CD4-positive, alpha-beta T cell treated with Interleukin-12 subunit alpha and Interleukin-12 subunit beta, for 1 hour (primary cell): ENCODE results near the gene PTPRN2.
"Not testable (repeated sequence)": the region's sequence is repeated elsewhere in the genome, so short reads cannot be mapped to it uniquely, and the experiment has no call there.

Source experiments
- DNase-seq: peaks from one replicate; pipeline ENCODE4 v3.0.0-alpha.2; 2020

The PTPRN2 gene

DNA sequence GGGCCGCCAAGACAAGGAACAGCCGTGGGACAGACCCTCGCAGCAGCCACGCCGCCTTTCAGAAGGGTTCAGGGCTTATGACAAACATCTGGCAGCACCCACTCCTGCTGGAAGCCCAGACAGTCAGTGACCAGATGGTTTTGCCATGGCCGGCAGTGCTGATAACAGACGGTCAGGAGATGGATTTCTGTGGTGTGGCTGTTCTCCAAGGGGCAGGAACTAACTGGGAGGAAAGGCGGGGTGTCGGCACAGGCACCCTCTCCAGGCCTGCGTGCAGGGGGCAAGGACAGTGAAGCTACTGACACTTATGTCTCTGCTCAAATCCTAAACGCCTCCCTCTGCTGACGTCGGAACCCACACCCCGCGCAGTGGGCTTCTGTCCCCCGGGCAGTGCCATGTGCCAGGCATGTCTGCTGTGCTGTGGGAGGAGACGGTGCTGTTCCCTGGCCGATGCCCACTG is 834.8 kb downstream of the PTPRN2 start:
- no peak for DNase-seq

DNA sequence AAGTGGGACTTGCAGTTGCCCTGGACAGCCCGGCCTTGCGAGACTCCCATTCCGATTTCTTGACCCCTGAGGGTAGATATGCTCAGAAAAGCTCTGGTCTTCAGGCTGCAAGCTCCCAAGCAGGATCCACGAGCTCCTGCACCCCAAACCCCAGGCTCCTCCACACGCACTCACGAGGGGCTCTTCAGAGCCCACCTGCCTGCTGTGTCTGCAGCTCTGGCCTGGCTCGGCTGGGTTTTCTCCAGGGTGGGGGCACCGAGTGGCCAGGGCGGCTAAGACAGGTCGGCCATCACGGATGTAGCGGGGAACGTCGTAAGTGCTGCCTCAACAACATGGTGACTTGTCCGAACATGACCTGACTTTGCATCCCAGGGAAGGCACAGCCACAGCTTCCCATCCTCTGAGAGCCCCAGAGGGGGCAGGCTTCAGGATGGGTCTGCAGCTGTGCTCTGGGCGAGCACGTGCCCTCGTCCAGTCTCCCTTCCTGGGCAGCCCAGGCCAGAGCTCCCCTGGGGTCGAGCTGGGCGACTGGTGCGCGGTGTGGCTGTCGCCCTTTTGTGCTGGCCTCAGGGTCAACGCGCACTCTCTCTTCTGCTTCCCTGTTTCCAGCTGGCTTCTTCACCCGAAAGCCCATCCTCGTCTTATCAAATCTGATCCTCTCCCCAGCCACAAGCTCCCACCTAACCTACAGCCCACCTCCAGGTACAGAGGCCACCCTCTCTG is 835.5 kb downstream of the PTPRN2 start:
- DNase-seq = no peak

DNA sequence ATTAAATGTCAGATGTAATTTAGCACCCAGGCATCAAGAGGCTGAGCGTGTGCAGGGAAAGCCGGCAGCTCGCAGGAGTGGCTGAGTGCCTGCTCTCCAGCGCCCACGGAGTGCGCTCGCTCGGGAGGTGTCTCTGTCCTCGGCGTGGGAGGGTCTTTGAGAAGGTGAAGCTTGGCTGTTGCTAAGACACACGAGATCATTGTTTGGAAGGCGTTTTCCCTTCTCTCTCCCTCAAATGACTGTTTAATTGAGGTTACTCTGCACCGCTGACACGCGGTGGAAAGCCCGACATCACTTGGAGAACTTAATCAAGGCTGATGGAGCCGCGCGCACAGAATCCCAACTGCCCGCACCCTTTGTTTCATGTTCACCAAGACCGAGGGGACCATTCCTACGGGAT is 836.2 kb downstream of the PTPRN2 start:
- DNase-seq = no peak

DNA sequence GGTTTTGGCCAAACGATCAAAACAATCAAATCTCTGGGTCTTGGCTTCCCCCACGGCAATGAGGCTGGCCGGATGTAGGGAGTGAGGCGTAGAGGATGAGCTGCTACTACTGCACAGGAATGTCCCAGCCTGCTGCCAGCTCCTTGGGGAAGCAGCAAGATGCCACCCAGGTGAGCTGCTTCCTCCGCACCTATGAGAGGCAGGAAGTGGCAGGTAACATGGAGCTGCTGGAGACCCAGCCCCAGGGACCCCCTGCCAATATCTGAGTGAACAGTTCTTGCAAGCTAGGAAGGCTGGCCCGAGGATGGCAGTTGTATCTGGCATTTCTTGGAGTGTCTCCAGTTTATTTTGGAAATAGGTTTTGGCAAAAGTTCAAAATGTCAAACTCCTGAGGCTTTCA is 837.3 kb downstream of the PTPRN2 start:
- no peak for DNase-seq

DNA sequence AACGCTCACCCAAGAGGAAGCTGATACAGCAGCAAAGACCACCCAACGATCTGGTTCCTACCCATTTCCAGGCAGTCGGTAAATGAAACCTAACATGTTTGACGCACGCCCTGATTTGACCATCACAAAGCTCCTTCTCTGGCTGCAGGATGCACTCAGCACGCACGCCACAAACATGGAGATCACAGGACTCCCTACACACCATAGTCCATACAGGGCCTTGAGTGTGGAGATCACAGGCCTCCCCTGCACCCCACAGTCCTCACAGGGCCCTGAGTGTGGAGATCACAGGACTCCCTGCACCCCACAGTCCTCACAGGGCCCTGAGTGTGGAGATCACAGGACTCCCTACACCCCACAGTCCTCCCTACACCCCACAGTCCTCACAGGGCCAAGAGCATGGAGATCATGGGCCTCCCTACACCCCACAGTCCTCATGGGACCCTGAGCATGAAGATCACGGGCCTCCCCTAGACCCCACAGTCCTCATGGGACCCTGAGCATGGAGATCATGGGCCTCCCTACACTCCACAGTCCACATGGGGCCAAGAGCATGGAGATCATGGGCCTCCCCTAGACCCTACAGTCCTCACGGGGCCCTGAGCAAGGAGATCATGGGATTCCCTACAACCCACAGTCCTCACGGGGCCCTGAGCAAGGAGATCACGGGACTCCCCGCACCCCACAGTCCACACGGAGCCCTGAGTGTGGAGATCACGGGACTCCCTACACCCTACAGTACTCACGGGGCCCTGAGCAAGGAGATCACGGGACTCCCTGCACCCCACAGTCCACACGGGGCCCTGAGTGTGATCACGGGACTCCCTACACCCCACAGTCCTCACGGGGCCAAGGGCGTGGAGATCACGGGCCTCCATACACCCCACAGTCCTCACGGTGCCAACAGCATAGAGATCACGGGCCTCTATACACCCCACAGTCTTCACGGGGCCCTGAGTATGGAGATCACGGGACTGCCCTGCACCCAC is 841.6 kb downstream of the PTPRN2 start:
- DNase-seq = no peak

DNA sequence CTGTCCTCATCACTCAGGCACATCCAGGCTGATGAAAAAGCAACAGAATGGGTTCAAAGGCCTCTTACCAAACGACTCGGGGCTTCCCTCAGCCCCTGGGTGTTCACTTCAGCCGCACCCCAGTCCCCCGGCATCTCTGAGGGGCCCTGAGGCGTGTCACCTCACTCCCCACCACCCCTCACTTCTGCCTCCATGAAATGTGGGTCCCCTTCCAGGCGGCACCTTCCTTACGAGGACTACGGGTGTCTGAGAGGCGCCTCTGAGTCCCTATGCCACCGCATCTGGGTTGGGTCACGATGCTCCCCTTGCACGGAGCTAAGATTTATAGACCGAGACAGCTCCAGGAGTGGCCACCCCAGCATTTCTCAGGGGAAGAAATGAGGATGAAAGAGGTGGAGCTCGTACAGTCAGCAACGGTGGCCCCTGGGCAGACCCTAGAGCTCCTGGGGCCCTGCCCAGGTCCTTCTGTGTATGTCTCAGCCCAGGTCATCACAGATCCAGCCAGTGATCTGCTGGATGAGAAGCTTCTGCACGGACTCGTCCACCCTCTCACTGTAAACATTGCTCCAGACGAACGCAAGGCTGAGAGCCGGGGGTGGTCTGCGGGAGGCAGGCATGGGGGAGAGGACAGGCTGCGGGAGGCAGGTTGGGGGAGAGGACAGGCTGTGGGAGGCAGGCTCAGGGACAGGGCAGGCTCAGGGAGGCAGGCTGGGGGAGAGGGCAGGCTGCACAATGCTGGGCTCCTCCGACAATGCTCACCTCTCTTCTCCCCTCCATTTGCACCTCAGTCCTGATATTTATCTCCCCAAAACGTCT is 842.6 kb downstream of the PTPRN2 start:
- no peak for DNase-seq

DNA sequence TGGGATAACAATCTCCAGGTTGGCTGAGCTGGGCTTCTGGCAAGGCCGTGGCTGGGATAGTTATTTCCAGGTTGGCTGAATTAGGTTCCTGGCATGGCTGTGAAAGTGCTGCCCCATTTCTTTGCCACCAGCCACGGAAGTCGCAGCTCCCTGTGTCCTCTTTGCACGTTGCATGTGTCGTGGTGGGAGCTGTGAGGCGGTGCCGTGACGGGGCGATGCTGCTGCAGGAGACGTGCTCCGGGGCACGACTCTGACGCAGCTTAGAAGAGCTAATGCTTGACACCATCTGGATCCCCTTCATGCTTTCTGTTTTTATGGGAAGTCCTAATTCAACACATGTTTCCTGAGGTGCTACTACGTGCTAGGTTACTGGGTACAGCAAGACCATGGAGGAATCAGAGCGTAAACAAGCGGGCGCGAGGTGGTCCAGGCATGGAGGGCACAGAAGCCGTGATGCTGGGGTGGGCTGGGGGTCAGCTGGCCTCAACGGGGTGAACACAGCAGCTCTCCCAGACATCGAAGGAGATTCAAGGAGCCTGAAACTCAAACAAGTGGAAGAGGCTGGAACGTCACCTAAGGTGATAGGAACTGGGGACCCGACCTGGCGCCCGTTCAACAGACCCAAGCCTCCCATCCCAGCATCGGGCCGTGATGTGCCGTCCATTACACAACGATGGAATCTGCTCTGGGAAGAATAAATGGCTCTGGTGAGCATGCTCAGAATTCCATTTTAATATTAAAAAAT is 843.7 kb downstream of the PTPRN2 start:
- no peak for DNase-seq

DNA sequence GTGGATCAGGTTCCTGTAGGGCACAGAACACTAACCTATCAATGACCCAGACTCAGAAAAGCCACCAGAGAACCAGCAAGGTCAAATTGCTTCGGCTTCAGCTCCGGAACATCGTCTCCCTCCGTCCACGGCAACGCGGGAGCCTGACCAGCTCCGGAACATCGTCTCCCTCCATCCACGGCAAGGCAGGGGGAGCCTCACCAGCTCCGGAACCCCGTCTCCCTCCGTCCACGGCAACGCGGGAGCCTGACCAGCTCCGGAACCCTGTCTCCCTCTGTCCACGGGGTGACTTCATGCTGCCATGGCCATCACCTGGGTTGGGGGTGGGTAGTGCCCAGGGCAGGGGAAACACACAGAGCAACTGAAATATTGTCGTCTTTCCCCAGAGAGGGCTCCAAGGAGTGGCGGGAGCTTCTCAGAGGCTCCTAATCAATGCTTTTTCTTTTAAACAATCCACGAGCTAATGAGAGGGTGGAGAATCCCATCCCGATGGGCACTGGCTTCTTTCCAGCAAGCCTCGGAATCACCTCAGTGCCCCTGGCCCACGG is 847.3 kb downstream of the PTPRN2 start:
- DNase-seq = no peak

DNA sequence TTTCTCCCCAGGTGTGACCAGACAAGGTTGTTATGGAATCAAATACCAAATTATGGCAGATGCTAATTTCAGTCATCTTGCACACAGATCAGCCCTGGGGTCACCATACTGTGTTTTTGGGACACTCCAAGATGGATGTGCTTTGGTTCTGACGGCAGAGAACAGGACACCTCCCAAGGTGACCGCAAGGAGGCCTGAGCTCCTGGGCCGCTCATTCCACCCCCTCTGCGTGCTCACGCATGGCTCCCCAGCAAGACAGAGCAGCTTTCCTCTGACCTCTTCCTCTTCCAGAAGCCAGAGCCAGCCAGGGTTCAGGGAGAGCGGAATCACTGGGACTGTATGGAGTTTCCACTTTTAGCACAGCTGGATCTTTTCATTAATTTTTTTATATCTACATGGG is 848.0 kb downstream of the PTPRN2 start:
- DNase-seq = no peak

DNA sequence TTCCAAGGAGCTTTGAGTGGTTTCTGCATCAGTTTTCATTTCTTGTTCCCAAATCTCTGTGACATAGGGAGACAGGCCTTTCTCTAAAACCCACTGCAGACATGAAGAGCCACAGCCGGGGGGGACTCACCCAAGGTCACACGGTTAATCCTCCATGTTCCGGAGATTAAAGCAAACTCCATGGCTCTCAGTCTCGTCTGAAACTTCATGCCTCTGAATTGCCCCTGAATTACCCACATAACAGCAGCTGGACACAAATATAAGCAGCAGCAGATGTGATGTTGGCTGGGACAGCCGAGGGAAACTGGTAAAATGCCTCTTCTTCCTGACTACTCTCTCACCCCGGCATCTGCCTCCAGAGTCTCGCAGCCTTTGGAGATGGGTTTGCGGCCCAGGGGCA is 848.6 kb downstream of the PTPRN2 start:
- DNase-seq = no peak

DNA sequence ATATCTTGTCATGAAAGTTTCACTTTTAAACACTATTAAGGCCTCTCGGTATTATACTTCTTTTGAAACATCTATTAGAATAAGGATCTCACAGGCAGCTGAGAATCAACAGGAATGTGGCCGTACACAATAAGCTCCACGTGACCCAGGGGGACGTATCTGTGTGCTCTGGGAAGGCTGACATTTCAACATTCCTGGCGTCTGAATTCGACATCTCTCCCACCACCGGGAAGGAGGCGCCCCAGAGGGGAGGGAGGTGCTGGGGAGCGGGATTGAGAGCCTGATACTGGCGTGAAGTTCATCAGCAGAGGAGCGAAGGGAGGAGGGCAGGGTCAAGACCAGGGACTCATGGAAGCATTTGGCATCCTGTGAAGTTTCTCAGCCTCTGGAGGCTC is 849.6 kb downstream of the PTPRN2 start:
- no peak for DNase-seq

DNA sequence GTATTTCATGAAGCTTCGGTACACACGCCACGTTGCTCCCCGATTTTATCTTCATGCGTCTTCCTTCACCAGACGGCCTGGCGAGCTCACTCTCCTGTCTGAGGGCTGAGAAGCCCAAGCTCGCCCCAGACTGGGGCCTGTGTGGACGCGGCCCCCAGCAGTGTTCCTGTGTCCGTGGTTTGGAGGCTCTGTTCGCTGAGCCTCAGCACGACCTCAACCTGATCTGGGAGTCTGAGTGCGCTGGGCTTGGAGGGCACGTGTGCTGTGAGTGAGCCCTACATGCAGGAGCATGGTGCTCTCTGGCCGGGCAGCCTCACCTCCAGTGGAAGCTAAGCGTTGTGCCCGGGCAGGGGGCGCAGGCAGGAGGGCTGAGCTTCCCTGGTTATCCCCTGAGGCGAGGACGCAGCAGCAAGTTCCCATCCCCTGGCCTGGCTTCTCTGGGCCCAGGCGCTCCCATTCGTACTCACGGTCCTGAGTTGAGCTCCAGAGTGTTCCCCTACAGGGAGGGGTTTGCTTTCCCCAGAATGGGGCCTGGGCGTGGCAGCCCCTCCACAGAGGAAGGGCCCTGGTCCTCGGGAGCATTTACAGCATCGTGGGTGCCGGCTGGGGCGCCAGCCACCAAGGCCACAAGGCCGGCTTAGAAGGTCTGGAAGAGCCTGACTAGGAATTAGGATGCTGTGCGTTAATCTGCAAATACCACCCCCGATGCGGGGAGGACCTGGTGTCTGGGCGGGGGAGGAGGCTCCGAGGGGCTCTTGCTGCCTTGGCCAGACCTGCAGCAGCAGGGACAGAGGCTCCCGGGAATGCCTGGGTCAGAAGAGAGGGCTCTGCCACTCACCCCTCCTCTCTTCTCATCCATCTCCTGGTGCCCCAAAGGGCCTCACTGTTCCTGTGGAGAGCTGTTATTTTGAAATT is 850.2 kb downstream of the PTPRN2 start:
- no peak for DNase-seq

DNA sequence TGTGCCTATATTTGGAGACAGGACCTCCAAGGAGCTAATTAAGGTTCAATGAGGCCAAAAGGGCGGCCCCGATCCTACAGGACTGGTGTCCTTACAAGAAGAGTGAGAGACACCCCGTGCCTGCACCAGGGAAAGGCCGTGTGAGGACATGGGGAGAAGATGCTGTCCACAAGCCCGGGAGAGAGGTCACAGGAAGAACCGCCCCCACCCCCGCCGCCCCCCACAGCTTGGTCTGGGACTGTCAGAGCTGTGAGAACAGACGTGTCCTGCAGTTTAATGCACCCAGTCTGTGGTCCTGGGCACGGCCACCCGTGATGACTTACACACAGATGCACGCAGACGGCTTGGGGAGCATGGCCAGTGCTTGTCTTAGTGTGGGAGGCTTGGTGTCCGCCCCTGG is 851.3 kb downstream of the PTPRN2 start:
- no peak for DNase-seq

DNA sequence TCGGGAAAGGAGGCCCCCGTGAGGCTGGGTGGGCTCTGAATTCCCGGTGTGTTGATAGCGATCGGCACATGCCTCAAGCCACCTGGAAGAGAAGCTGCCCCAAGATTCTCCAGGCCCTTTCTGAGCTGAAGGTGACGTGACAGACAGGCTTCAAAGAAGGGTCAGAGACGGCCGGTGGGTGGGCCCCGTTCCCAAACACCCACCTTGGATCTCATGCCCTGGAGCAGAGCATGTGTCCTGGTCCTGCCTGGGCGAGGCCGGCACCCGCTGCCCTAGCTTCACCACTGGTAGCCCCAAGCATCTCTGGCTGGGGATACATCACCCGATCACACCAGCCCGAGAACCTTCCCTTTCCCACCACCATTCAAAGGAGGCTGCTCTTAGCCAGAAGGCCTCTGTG is 851.8 kb downstream of the PTPRN2 start:
- no peak for DNase-seq

DNA sequence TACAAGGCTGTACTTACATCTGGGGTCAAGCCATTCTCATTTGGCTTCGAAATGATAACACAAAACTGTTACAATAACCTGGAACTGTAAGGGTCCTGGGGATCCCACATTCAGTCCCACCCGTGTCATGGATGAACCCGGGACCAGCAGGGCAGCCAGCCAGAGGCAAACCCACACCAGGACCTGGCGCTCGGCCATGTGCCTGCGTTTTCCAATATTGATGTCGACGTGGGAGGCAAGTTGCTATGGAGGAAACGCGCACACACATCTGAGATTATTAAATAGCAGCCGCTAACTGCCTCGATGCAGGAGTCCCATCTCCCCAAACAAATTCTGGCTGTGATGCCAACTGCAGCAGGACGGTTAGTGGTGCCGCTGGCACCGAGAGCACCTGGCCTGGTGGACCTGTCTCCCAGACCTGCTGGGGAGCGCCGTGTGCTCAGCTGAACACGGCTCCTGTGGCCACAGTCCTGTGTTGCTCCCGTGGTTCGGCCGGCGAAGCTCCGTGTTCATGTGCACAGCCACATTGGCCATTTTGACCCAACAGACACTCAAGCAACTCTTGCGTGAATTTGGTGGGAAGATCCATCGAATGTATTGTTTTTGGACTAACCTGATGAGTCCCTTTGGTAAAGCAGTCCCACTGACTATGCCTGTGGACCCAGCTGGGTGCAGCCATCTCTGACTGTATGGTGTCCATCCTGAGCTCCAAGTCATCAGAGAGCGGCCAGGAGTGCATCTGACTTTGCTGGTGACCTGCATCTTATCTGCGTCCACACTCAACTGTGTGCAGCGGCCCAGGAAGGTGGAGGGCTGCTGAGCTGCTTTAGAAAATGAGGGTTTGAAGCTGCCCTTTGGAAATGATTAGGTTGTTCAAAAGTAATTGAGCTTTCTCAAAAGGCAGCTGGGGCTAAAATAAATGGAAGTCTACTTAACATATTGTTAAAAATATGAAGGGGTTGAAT is 852.7 kb downstream of the PTPRN2 start:
- no peak for DNase-seq

DNA sequence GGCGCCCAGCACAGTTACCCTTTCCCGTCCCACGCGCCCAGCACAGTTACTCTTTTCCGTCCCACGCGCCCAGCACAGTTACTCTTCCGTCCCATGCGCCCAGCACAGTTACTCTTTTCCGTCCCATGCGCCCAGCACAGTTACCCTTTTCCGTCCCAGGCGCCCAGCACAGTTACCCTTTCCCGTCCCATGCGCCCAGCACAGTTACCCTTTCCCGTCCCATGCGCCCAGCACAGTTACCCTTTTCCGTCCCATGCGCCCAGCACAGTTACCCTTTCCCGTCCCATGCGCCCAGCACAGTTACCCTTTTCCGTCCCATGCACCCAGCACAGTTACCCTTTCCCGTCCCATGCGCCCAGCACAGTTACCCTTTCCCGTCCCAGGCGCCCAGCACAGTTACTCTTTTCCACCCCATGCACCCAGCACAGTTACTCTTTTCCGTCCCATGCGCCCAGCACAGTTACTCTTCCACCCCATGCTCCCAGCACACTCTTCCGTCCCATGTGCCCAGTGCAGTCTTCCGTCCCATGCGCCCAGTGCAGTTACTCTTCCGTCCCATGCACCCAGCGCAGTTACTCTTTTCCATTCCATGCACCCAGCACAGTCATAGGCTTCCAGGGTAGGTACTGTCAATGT is 853.7 kb downstream of the PTPRN2 start:
- DNase-seq = not testable (repeated sequence)

DNA sequence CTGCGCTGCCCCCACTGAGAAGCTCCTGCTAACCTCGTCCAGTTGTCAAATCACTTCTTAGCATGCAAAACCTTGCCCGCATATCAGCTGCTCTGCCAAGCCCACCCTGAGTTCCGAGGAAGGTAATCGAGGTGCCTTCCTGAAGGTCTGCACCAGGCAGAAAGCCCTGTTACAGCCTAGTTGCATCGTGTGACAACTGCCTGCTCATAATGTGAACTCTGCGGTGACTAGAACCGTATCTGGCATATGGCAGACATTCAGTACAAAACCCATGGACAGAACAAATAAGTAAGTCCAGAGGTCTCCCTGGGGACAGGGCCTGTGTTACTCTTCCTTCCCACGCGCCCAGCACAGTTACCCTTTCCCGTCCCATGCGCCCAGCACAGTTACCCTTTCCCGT is 856.5 kb downstream of the PTPRN2 start:
- no peak for DNase-seq

DNA sequence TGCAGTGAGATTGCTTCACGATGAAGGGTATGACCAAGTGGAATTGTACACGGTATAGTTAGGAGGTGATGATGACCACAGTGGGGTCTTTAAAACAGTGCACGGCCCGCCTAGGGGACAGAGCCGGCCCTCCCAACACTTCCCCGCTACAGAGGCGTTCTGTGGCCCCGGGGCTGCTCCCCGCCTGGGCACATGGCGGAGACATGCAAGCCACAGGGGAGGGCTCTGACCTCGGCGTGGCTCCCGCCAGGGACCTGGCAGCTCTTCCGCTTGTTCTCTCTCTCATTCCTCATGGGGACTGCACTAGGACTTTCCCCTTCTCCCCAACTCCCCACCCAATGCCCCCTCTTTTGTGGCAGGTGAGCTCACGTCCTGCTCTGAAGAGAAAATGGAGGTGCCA is 857.0 kb downstream of the PTPRN2 start:
- no peak for DNase-seq

DNA sequence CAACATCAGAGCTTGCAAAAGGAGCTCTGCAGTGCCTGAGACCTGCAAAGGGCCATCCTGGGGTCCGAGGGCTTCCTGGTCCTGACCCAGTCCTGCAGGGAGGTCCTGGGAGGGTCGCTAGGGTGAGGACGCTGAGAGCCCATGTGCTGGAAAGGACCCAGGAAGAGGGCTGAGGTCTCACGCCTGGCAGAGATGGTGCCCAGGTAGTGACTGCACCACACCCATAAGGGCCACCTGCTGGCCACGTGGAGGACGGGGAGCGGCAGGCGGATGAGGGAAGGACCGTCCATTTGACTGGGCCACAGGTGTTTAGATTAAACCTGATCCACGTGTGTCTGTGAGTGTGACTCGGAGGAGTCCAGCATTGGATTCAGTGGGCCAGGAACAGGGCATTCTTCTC is 858.1 kb downstream of the PTPRN2 start:
- DNase-seq = no peak
